HL-60 (cell line): ENCODE data around the gene TAF3.

Experiments
- GABPA ChIP-seq: IDR thresholded peaks from 2 replicates; pipeline ENCODE4 v1.6.1; 2012; ENCODE audit warnings: low read depth
- POLR2AphosphoS5 ChIP-seq: IDR thresholded peaks from 2 replicates; pipeline ENCODE4 v1.6.1; 2012; ENCODE audit warnings: low read depth
- SPI1 ChIP-seq: IDR thresholded peaks from 2 replicates; pipeline ENCODE4 v1.6.1; 2012; ENCODE audit warnings: low read depth, mild to moderate bottlenecking, borderline replicate concordance
- TF ChIP-seq, protein P1 (sequence below): IDR thresholded peaks from one replicate; pipeline ENCODE4 v1.5.1; 2011; ENCODE audit warnings: low read length, control low read depth, inconsistent platforms; ENCODE audit not compliant: insufficient read depth
- TF ChIP-seq, protein P2 (sequence below): IDR thresholded peaks from 2 replicates; pipeline ENCODE4 v1.6.1; 2012; ENCODE audit warnings: low read depth; ENCODE audit not compliant: insufficient replicate concordance

- TF ChIP-seq, protein P1, sequence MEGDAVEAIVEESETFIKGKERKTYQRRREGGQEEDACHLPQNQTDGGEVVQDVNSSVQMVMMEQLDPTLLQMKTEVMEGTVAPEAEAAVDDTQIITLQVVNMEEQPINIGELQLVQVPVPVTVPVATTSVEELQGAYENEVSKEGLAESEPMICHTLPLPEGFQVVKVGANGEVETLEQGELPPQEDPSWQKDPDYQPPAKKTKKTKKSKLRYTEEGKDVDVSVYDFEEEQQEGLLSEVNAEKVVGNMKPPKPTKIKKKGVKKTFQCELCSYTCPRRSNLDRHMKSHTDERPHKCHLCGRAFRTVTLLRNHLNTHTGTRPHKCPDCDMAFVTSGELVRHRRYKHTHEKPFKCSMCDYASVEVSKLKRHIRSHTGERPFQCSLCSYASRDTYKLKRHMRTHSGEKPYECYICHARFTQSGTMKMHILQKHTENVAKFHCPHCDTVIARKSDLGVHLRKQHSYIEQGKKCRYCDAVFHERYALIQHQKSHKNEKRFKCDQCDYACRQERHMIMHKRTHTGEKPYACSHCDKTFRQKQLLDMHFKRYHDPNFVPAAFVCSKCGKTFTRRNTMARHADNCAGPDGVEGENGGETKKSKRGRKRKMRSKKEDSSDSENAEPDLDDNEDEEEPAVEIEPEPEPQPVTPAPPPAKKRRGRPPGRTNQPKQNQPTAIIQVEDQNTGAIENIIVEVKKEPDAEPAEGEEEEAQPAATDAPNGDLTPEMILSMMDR, result no peak
- TF ChIP-seq SPI1, result no peak
- no peak for TF ChIP-seq POLR2AphosphoS5
- no peak for TF ChIP-seq GABPA
- TF ChIP-seq, protein P2, sequence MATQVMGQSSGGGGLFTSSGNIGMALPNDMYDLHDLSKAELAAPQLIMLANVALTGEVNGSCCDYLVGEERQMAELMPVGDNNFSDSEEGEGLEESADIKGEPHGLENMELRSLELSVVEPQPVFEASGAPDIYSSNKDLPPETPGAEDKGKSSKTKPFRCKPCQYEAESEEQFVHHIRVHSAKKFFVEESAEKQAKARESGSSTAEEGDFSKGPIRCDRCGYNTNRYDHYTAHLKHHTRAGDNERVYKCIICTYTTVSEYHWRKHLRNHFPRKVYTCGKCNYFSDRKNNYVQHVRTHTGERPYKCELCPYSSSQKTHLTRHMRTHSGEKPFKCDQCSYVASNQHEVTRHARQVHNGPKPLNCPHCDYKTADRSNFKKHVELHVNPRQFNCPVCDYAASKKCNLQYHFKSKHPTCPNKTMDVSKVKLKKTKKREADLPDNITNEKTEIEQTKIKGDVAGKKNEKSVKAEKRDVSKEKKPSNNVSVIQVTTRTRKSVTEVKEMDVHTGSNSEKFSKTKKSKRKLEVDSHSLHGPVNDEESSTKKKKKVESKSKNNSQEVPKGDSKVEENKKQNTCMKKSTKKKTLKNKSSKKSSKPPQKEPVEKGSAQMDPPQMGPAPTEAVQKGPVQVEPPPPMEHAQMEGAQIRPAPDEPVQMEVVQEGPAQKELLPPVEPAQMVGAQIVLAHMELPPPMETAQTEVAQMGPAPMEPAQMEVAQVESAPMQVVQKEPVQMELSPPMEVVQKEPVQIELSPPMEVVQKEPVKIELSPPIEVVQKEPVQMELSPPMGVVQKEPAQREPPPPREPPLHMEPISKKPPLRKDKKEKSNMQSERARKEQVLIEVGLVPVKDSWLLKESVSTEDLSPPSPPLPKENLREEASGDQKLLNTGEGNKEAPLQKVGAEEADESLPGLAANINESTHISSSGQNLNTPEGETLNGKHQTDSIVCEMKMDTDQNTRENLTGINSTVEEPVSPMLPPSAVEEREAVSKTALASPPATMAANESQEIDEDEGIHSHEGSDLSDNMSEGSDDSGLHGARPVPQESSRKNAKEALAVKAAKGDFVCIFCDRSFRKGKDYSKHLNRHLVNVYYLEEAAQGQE, result no peak
Measured at GRCh38 chr10:8051851-8052257, 233.5 kb downstream of the TAF3 start.
